Kidney capillary endothelial cell (primary cell): Measurements from ENCODE around the gene CDK17.
"Not testable (repeated sequence)": the region's sequence is repeated elsewhere in the genome, so short reads cannot be mapped to it uniquely, and the experiment has no call there.

ENCODE experiments used
- DNase-seq: peaks from one replicate; pipeline ENCODE4 v3.0.0-alpha.2; 2018; ENCODE audit warnings: low spot score

CDK17 gene

GRCh38 chr12:96387981-96388380, 12.3 kb downstream of the CDK17 start:
- no peak for DNase-seq

DNA sequence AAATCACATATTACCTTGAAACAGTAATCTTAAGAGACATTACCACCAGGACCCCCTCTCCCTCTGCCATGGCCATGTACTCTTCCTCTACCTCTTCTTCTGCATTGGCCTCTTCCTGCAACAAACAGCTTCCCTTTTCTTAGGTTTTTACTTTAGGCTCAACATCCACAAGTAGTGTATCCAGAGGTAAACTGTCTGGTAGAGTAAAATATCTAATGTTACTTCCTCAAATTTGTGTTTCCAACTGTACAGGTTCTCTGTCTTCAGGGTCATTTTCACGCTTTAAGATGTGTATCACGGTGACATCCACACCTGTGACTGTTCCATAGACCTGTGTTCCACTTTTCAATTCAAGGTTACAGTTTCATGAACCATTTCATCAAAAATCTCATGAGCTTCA, 13.4 kb downstream of the CDK17 start:
- no peak for DNase-seq

DNA sequence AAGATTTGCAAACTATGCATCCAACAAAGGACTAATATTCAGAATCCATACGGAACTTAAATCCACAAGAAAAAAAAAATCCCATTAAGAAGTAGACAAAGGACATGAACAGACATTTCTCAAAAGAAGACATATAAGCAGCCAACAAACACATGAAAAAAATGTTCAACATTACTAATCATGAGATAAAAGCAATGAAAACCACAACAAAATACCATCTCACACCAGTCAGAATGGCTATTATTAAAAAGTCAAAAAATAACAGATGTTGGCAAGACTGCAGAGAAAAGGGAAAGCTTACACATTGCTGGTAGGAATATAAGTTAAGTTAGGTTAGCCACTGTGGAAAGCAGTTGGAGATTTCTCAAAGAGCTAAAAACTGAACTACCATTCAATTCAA, 16.2 kb downstream of the CDK17 start:
- DNase-seq, result no peak

DNA sequence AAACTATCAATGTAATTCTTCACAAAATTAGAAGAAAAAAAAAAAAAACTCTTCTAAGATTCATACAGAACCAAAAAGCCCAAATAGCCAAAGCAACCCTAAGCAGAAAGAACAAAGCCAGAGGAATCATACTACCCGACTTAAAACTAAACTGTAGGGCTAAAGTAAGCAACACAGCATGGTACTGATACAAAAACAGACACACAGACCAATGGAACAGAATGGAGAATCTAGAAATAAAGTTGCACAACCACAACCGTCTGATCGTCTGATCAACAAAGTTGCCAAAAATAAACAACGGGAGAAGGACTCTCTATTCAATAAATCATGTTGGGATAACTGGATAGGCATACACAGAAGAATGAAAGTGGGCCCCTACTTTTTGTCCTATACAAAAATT, 16.9 kb downstream of the CDK17 start:
- no peak for DNase-seq

GRCh38 chr12:96379743-96380142, 20.5 kb downstream of the CDK17 start:
- DNase-seq, result not testable (repeated sequence)

- no peak for DNase-seq
Measured at GRCh38 chr12:96378319-96378718, 21.9 kb downstream of the CDK17 start.

DNA sequence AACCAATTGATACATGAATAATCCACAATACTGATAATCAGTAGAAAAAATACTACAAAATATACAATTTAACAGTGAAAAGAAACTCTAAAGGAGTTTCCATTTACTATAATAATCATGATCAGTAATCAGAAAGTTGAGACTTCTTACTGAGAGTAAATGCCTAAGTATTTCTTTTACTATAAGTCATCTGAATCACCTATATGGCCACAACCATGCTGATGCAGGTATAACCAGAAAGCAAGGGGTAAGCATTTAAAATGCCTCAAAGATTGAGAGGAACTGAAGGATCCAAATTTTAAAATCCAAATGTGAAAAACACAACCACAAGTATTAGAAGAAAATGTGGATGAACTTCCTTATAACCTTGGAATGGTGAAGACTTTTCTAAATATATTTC, 23.4 kb downstream of the CDK17 start:
- no peak for DNase-seq

DNA sequence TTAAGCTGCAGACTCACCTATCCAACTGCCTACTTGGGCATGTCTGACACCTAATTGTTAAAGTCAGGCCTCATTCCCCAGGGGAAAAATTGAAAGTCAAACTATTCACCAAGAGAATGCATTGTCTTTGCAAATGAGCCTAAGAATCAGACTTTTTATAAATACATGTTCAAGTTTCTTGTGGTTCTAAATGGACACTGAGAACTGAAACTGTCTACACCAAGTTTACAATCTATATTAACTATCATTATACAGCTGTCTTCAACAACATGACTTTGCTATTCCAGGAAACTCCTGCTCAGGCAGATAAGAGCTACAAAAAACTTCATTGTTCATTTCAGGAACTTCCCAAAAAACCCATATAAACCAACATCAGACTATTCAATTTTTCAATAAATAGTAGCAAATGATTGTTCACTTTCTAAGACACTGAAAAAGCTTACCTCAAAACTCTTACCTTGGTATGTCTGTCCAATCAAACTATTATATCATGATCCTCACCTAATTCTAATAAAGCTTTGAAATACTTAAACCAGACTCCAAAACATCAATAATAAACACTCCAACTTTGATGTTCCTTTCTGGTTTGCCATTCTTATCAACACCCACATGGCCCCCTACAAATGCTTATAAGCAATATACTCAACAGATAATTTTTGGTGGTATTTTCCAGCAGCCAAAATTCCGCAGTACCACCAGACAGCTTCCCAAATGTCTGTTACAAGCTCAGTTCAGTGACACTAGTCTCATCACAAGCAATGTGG, 24.2 kb downstream of the CDK17 start:
- DNase-seq, result no peak

- DNase-seq, result no peak
Measured at GRCh38 chr12:96375170-96375569, 25.1 kb downstream of the CDK17 start.

- DNase-seq, result no peak
Measured at GRCh38 chr12:96371790-96372699, 28.2 kb downstream of the CDK17 start.

GRCh38 chr12:96371138-96371789, 29.0 kb downstream of the CDK17 start:
- no peak for DNase-seq

DNA sequence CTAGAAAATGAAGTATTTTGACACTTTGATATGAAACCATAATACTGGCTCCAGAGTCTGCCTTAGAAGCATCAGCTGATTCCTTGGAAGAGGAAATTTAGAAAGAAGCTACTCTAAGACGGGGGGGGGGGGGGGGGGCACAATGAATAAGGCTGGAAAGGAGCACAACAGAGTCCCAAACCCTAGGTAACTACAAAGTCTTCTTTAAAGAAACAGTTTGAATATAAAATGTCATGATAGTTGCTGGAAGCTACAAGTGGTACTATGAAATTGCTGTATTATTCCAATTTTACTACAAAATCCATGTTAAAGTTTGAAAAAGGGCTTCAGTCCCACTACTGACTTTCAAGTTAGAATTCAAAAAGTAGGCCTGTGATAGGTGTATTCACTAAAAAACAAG, 31.6 kb downstream of the CDK17 start:
- DNase-seq, result no peak

- DNase-seq, result no peak
Measured at GRCh38 chr12:96368233-96368632, 32.0 kb downstream of the CDK17 start.

DNA sequence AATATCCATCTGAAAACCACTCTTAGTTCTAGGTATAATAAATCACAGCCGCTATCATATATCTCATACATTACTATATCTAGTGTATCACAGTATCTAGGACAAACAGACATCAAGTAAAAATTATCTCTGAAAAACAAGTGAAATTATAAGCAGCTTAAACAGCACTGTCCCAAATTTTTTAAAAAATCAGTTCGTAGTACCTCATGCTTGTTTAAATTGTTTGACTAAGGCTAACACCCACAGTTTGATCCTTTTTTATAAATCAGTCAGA, 33.9 kb downstream of the CDK17 start:
- no peak for DNase-seq

DNA sequence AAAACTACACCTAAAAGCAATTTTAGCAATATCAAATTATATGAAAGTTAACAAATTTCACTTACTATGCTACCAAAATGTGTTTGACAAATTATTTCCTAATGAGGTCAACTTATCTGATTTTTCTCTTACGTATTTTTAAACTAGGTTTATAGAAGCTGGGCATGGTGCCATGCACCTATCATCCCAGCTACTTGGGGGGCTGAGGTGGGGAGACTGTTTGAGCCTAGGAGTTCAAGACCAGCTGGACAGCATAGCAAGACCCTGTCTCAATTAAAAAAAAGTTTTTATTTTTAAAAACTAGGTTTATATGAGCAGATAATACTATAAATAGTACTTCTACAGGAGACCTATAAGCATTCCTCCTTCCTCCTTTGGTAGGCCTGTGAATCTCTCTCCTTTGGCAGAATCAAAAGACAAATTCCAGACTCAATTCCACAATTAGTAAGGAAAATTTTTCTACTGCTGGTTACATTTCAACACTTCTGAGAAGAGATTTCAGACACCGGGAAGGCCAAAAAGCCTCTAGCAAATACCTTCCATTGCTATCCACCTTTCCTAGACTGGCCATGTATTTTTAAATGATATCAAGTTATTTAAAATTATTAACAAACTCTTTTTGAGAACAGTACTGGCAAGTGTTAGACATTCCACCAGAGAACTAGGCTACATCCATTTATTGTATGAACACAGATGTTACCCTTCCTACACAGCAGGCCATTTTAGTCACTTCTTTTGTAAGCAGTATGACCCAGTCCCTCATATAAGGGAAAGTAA, 34.4 kb downstream of the CDK17 start:
- no peak for DNase-seq

GRCh38 chr12:96364092-96364700, 36.0 kb downstream of the CDK17 start:
- no peak for DNase-seq

GRCh38 chr12:96361074-96361473, 39.2 kb downstream of the CDK17 start:
- DNase-seq, result no peak

- DNase-seq, result no peak
Measured at GRCh38 chr12:96360550-96360949, 39.7 kb downstream of the CDK17 start.

DNA sequence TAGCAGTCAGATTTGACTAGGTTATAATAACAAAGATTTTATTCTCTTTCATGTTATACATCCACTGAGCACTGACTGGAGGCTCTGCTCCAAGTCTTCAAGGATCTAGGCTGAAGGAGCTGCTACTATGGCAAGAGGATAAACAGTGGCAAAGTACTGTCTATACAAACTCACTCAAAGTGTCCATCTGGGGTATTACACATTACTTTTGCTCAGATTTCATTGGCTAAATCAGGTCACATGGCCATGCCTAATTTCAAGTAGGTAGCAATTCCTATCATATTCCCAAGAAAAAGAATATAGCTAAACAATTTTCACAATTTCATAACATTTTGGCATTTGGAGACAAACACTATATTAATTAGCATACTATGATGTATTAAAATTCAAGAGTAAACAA, 40.9 kb downstream of the CDK17 start:
- no peak for DNase-seq

GRCh38 chr12:96356831-96357230, 43.4 kb downstream of the CDK17 start:
- no peak for DNase-seq

DNA sequence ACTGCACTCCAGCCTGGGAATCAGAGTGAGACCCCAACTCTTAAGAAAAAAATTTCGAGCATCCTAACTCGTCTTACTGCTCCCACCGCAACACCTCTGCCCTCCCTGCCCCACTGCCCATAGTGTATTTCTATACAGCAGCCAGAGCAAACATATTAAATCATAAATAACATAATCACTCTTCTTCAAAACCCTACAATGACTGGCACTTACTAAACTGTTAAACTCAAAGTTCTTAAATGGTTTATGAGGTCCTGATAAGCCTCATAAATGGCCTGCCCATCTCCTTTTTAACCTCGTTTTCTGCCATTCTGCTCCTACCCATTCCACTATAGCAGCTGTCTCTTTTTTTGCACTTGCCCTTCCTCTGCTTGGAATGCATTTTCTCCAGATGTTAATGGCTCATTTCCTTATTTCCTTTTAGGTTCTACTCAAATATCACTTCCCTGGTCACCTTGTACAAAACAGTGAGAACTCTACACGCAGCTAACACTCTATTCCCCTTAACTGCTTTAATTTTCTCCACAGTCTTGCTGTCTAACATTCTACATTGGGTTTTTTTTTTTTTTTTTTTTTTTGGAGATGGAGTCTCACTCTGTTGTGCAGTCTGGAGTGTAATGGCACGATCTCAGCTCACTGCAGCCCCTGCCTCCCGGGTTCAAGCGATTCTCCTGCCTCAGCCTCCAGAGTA, 45.2 kb downstream of the CDK17 start:
- DNase-seq, result no peak
